Measurements from ENCODE around the gene TMCC2.

DNA sequence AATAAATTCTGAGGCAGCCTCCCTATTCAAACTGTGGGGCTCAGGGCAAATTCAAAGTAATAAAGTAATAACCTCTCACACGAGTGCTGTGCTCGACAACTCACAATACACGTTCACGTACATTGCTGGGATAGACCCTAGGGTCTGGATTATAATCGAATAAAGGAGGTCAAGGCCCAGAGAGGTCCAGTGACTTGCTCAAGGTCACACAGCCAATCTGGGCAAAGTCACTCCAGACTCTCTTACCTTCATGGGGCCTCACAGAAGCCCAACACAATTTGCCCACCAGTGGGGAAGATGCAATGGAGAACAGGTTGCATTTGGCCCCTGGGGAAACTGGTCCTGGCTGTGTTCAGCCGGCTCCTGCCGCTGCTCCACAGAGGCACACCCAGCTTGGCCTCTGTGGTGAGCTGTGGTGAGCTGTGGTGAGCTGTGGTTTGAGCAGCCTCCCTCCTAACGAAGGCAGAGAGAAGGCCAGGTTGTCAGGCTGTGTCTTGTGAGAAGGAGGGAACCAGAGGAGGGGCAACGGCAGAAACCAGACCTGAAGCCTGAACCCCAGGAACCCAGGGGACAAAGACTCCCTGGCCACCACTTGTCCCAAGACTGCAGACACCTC, 58.7 kb downstream of the TMCC2 start:
- TF ChIP-seq, protein P1, sequence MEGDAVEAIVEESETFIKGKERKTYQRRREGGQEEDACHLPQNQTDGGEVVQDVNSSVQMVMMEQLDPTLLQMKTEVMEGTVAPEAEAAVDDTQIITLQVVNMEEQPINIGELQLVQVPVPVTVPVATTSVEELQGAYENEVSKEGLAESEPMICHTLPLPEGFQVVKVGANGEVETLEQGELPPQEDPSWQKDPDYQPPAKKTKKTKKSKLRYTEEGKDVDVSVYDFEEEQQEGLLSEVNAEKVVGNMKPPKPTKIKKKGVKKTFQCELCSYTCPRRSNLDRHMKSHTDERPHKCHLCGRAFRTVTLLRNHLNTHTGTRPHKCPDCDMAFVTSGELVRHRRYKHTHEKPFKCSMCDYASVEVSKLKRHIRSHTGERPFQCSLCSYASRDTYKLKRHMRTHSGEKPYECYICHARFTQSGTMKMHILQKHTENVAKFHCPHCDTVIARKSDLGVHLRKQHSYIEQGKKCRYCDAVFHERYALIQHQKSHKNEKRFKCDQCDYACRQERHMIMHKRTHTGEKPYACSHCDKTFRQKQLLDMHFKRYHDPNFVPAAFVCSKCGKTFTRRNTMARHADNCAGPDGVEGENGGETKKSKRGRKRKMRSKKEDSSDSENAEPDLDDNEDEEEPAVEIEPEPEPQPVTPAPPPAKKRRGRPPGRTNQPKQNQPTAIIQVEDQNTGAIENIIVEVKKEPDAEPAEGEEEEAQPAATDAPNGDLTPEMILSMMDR (IDR thresholded peaks at IDR 0.05) = no peak
- no peak for TF ChIP-seq POLR2A (IDR thresholded peaks at IDR 0.05)

All from upper lobe of left lung (tissue), 4 donors.